B cell (primary cell): ENCODE data around the gene LIPN. TPM values are rescaled to one million over a fixed set of nuclear protein-coding genes. Genes with fewer than 3 reads are reported as not detected.

Experiments
- ATAC-seq: fragments of 200-7000 bp; cut with Tn5 transposase; one replicate; pipeline ENCODE4 v1.10.0; 2021; ENCODE audit warnings: low read depth, mild to moderate bottlenecking, moderate number of reproducible peaks, moderate library complexity
- CTCF ChIA-PET: fragments of 350-600 bp; sonication (Branson Sonifier 250); formaldehyde crosslinking; loops from one replicate; lab custom pipeline; 2021; ENCODE audit warnings: antibody characterized with exemption, inconsistent platforms; lab: Charles Lee
- POLR2A ChIA-PET: fragments of 350-600 bp; sonication (Branson Sonifier 250); formaldehyde crosslinking; loops from one replicate; lab custom pipeline; 2021; ENCODE audit warnings: antibody characterized with exemption; lab: Charles Lee
- DNase-seq: peaks from one replicate; pipeline ENCODE4 v3.0.0; 2013
- H2AFZ ChIP-seq: 2 replicates; pipeline ENCODE4 v1.6.1; 2012; ENCODE audit warnings: mild to moderate bottlenecking, low read depth, low read length; ENCODE audit not compliant: insufficient read depth, poor library complexity, severe bottlenecking
- H3K27ac ChIP-seq, 2 donors: 1 replicate in 1 of 2; 2 replicates in 1 of 2; pipeline ENCODE4 v1.5.1; 2012 to 2013; ENCODE audit warnings: low read length in 2 of 2, mild to moderate bottlenecking in 2 of 2, moderate library complexity in 1 of 2
- H3K27me3 ChIP-seq, 4 experiments: fragments of 200-600 bp in 1 of 4; sonication (generic) in 1 of 4; replicated peaks in 1 of 4; 1 replicate in 2 of 4; 2 replicates in 2 of 4; pipeline versions ENCODE4 v1.6.1 to v1.7.0; 2013 to 2016; ENCODE audit warnings: low read length in 3 of 4, mild to moderate bottlenecking in 2 of 4, mixed read lengths in 1 of 4, moderate library complexity in 1 of 4; ENCODE audit not compliant: insufficient read depth in 4 of 4, control insufficient read depth in 3 of 4; ENCODE audit errors: control extremely low read depth in 1 of 4
- H3K36me3 ChIP-seq, 2 experiments: replicated peaks in 1 of 2; 1 replicate in 1 of 2; 2 replicates in 1 of 2; pipeline versions ENCODE4 v1.6.1 to v1.7.1; 2013; ENCODE audit warnings: low read length in 1 of 2; ENCODE audit not compliant: insufficient read depth in 2 of 2, control insufficient read depth in 1 of 2; ENCODE audit errors: control extremely low read depth in 1 of 2, extremely low read depth in 1 of 2
- H3K4me1 ChIP-seq, 2 donors: fragments of 200-600 bp in 1 of 2; sonication (generic) in 1 of 2; 1 replicate in 1 of 2; 2 replicates in 1 of 2; pipeline versions ENCODE4 v1.5.1 to v1.6.1; 2013 to 2017; ENCODE audit warnings: low read length in 2 of 2; ENCODE audit not compliant: control insufficient read depth in 2 of 2, insufficient read depth in 2 of 2
- H3K4me2 ChIP-seq: replicated peaks from 2 replicates; pipeline ENCODE3; 2012; ENCODE audit warnings: mild to moderate bottlenecking, low read depth, low read length; ENCODE audit not compliant: poor library complexity, severe bottlenecking
- H3K4me3 ChIP-seq, 5 experiments: fragments of 200-600 bp in 1 of 5; sonication (generic) in 1 of 5; 1 replicate in 3 of 5; 2 replicates in 2 of 5; pipeline versions ENCODE4 v1.5.1 to v1.7.0; 2011 to 2016; ENCODE audit warnings: low read length in 4 of 5, mild to moderate bottlenecking in 4 of 5, low read depth in 2 of 5, control low read depth in 1 of 5, moderate library complexity in 1 of 5; ENCODE audit not compliant: insufficient read depth in 1 of 5; ENCODE audit errors: control extremely low read depth in 1 of 5, extremely low read depth in 1 of 5
- H3K79me2 ChIP-seq: fragments of 200-600 bp; sonication (generic); one replicate; pipeline ENCODE4 v1.6.0; 2016; ENCODE audit warnings: low read length; ENCODE audit not compliant: control insufficient read depth, insufficient read depth
- H3K9ac ChIP-seq: fragments of 200-600 bp; sonication (generic); 2 replicates; pipeline ENCODE4 v1.6.1; 2017; ENCODE audit warnings: mild to moderate bottlenecking, low read length, moderate library complexity
- H3K9me3 ChIP-seq, 3 donors: one replicate each; pipeline versions ENCODE4 v1.6.1 to v1.7.1; 2013; ENCODE audit warnings: low read length in 2 of 3; ENCODE audit not compliant: control insufficient read depth in 2 of 3, insufficient read depth in 1 of 3; ENCODE audit errors: control extremely low read depth in 1 of 3
- H4K20me1 ChIP-seq: 2 replicates; pipeline ENCODE4 v1.6.0; 2012; ENCODE audit warnings: mild to moderate bottlenecking, low read length; ENCODE audit not compliant: insufficient read depth, control insufficient read depth, poor library complexity, severe bottlenecking
- H3K27ac Mint-ChIP-seq: one replicate; pipeline ENCODE4 v1.8.0; 2021; ENCODE audit warnings: mixed read lengths
- H3K27me3 Mint-ChIP-seq: one replicate; pipeline ENCODE4 v1.8.0; 2021; ENCODE audit warnings: mixed read lengths
- H3K4me1 Mint-ChIP-seq: one replicate; pipeline ENCODE4 v1.8.0; 2021; ENCODE audit warnings: mixed read lengths
- H3K4me3 Mint-ChIP-seq: one replicate; pipeline ENCODE4 v1.8.0; 2021; ENCODE audit warnings: mixed read lengths
- H3K9me3 Mint-ChIP-seq: one replicate; pipeline ENCODE4 v1.8.0; 2022; ENCODE audit warnings: mixed read lengths; ENCODE audit not compliant: insufficient read depth
- EZH2 ChIP-seq: IDR thresholded peaks from 2 replicates; pipeline ENCODE4 v1.6.1; 2012; ENCODE audit warnings: borderline replicate concordance, low read depth, mild to moderate bottlenecking, moderate library complexity, low read length; ENCODE audit not compliant: insufficient read depth, poor library complexity, severe bottlenecking
- WGBS: methylation state at CpG from one replicate; pipeline ENCODE4 v1.1.5; 2013; ENCODE audit warnings: missing lambda C conversion rate; ENCODE audit not compliant: insufficient coverage; 5-methylcytosine and 5-hydroxymethylcytosine counted together
- intact Hi-C: fragments of 100-400 bp; cut with micrococcal nuclease; formaldehyde crosslinking; loops from one replicate; pipeline ENCODE4 v1.10.0; 2022
- polyA plus RNA-seq: library from polyadenylated mRNA; depleted of rRNA; stranded (reverse); fragments of >200 nt; gene quantifications from 2 replicates; pipeline ENCODE4 v1.2.3, GENCODE V29; 2012
- total RNA-seq, 2 donors: library from RNA; stranded (reverse); fragments of 120-200 nt in 1 of 2; gene quantifications; 1 replicate in 1 of 2; 2 replicates in 1 of 2; pipeline versions ENCODE4 v1.2.3 to v1.2.4, GENCODE V29; 2013 to 2022
- TF ChIP-seq, protein P1 (sequence below): fragments of 200-600 bp; IDR thresholded peaks from one replicate; pipeline ENCODE4 v1.8.0; 2022; ENCODE audit warnings: antibody characterized with exemption, mild to moderate bottlenecking

LIPN gene
- total and polyA plus RNA-seq, 2 donors (not counting 1 experiment from before 2014, with no cell fraction given), result 0.12 TPM; not detected in 1

DNA sequence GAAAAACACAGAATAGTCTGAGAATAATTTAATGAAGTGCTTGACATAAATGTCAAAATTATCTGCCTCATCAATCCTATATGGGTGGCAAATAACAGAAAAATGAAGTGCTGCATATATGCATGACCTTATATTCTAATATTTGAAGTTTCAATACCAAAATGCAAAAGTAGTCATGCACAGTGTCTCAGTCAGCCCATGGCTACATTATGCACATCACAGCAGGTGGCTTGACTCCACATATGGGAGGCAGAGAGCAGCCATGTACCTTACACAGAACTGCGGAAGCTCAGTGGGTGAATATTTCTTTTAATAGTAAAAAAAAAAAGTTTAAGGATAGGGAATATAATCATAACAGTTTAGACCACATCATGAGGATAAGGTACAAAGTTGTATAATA lies 17.4 kb upstream of the LIPN start:
- H2AFZ ChIP-seq, result no peak overlapping the region
- ATAC-seq (no peak), DNase-seq (no peak)
- no peak overlapping the region for H3K27ac ChIP-seq
- peaks cover 0 to 3% (median 1%) of the 10 kb centered on the region in 4 experiments for H3K27me3 ChIP-seq
- no peaks in the 10 kb centered on the region for H4K20me1 ChIP-seq
- intact Hi-C loops, result no loop called here
- ChIA-PET POLR2A (no interaction called here), CTCF (no interaction called here)
- no peak overlapping the region for H3K9ac ChIP-seq
- whole genome bisulfite sequencing, result no CpG with 5 or more reads among the region's 1 CpG
- no peak for TF ChIP-seq EZH2
- TF ChIP-seq, protein P1, sequence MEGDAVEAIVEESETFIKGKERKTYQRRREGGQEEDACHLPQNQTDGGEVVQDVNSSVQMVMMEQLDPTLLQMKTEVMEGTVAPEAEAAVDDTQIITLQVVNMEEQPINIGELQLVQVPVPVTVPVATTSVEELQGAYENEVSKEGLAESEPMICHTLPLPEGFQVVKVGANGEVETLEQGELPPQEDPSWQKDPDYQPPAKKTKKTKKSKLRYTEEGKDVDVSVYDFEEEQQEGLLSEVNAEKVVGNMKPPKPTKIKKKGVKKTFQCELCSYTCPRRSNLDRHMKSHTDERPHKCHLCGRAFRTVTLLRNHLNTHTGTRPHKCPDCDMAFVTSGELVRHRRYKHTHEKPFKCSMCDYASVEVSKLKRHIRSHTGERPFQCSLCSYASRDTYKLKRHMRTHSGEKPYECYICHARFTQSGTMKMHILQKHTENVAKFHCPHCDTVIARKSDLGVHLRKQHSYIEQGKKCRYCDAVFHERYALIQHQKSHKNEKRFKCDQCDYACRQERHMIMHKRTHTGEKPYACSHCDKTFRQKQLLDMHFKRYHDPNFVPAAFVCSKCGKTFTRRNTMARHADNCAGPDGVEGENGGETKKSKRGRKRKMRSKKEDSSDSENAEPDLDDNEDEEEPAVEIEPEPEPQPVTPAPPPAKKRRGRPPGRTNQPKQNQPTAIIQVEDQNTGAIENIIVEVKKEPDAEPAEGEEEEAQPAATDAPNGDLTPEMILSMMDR, result no peak
- Mint-ChIP-seq H3K4me1 (no peaks in the 10 kb centered on the region), H3K27me3 (peaks cover 37% of the 10 kb centered on the region), H3K27ac (no peak overlapping the region), H3K4me3 (no peak overlapping the region), H3K9me3 (peaks cover 10% of the 10 kb centered on the region)
- H3K79me2 ChIP-seq, result no peaks in the 10 kb centered on the region
- no peak overlapping the region for H3K4me3 ChIP-seq
- H3K36me3 ChIP-seq, result no peaks in the 10 kb centered on the region
- no peak overlapping the region for H3K4me2 ChIP-seq
- H3K4me1 ChIP-seq, result no peaks in the 10 kb centered on the region
- H3K9me3 ChIP-seq, result peaks cover 0 to 9% (median 1%) of the 10 kb centered on the region in 3 donors

DNA sequence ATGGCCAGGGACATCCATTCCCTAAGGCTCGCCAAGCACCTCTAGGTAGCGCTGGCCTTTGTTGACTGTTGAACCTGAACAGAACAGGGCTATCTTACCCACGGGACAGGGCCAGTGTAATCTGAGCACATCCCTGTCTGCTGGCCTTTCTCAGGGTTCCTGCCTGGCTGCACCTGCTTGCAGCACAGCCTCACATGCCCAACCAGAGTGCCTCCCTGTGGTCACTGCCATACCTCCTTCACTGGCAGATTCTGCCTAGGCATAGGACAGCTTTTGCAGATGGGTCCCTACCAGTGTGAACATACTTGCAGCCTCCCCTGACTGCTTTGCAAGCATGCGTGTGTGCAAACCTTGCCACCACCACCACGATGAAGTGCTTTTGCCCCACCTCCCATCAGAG lies 15.8 kb upstream of the LIPN start:
- no peak for TF ChIP-seq EZH2
- TF ChIP-seq, protein P1, result no peak
- peaks cover 10% of the 10 kb centered on the region for H3K9me3 Mint-ChIP-seq
- Histone ChIP-seq H3K27ac (no peak overlapping the region), H3K9me3 (peaks cover 0 to 9% (median 1%) of the 10 kb centered on the region in 3 donors), H3K79me2 (no peaks in the 10 kb centered on the region), H3K27me3 (peaks cover 0 to 3% (median 1%) of the 10 kb centered on the region in 4 experiments), H3K4me3 (no peak overlapping the region), H3K36me3 (no peaks in the 10 kb centered on the region), H3K4me2 (no peak overlapping the region), H2AFZ (no peak overlapping the region), H4K20me1 (no peaks in the 10 kb centered on the region), H3K4me1 (no peaks in the 10 kb centered on the region), H3K9ac (no peak overlapping the region)
- 95% methylated on average over 5 of the region's 5 CpGs for WGBS
- H3K4me3 Mint-ChIP-seq, result no peak overlapping the region
- H3K27me3 Mint-ChIP-seq, result peaks cover 32% of the 10 kb centered on the region
- CTCF ChIA-PET, result interaction anchor here (0.6 kb wide), 1 partner anchor 67 kb away, joined by 3 read pairs; no protein-coding TSS in a partner anchor
- intact Hi-C loops, result no loop called here
- no peak overlapping the region for H3K27ac Mint-ChIP-seq
- DNase-seq (no peak), ATAC-seq (no peak)
- POLR2A ChIA-PET, result no interaction called here
- H3K4me1 Mint-ChIP-seq, result no peaks in the 10 kb centered on the region
